Activated CD4-positive, alpha-beta memory T cell treated with anti-CD3 and anti-CD28 coated beads for 36 hours (primary cell): ENCODE results near the gene FGF22. TPM values are rescaled to one million over a fixed set of nuclear protein-coding genes. Genes with fewer than 3 reads are reported as not detected.

ENCODE experiments used
- CTCF ChIA-PET: fragments of 350-600 bp; sonication (Branson Sonifier 250); formaldehyde crosslinking; loops from one replicate; lab custom pipeline; 2021; ENCODE audit warnings: antibody characterized with exemption, inconsistent platforms; lab: Charles Lee
- POLR2A ChIA-PET: fragments of 350-600 bp; sonication (Branson Sonifier 250); formaldehyde crosslinking; loops from one replicate; lab custom pipeline; 2021; ENCODE audit warnings: antibody characterized with exemption; lab: Charles Lee
- DNase-seq: peaks from one replicate; pipeline ENCODE4 v3.0.0-alpha.2; 2020
- H3K27ac Mint-ChIP-seq: one replicate; pipeline ENCODE4 v1.8.0; 2021; ENCODE audit warnings: mixed read lengths
- H3K27me3 Mint-ChIP-seq: one replicate; pipeline ENCODE4 v1.8.0; 2021; ENCODE audit warnings: mixed read lengths
- H3K36me3 Mint-ChIP-seq: one replicate; pipeline ENCODE4 v1.8.0; 2021; ENCODE audit warnings: mixed read lengths
- H3K4me1 Mint-ChIP-seq: one replicate; pipeline ENCODE4 v1.8.0; 2021; ENCODE audit warnings: low read depth, mixed read lengths
- H3K4me3 Mint-ChIP-seq: one replicate; pipeline ENCODE4 v1.8.0; 2021; ENCODE audit warnings: mild to moderate bottlenecking, mixed read lengths
- H3K9me3 Mint-ChIP-seq: one replicate; pipeline ENCODE4 v1.8.0; 2021; ENCODE audit warnings: mixed read lengths
- intact Hi-C: fragments of 100-400 bp; cut with micrococcal nuclease; formaldehyde crosslinking; loops from one replicate; pipeline ENCODE4 v1.15.1; 2023
- total RNA-seq, 2 experiments: library from RNA; stranded (reverse); gene quantifications; one replicate each; pipeline ENCODE4 v1.2.3, GENCODE V29; 2021

FGF22 gene
- total RNA-seq, 2 experiments from 2014 or later, result 0.14 TPM; not detected in 1

DNA sequence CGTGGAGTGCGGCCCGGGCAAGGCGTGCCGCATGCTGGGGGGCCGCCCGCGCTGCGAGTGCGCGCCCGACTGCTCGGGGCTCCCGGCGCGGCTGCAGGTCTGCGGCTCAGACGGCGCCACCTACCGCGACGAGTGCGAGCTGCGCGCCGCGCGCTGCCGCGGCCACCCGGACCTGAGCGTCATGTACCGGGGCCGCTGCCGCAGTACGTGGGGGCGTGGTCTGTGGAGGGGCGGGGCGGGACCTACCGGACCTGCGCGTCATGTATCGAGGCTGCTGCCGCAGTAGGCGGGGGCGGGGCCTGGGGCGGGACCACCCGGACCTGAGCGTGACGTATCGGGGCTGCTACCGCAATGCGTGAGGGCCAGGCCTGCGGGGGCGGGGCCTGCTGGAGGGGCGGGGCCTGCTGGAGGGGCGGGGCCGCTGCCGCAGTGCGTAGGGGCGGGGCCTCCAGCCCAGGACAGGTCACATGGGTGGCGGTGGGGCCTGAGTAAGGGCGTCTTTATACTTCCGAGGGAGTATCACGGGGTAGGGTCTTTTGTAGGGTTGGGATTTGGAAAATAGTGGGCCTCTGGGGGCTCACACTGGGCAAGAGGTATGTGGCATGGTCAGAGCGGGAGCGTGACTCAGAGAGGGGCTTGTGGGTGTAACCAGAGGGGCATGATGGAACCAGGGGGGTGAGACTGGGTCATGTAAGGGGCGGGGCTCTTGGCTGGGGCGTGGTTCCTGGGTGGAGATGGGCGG is 40.8 kb downstream of the FGF22 start:
- no peaks in the 10 kb centered on the region for H3K36me3 Mint-ChIP-seq
- DNase-seq, result peak; percentile 100
- ChIA-PET POLR2A (interaction anchor here (1.4 kb wide), 1 partner anchor 19 kb away, joined by 6 read pairs; no protein-coding TSS in a partner anchor), CTCF (interaction anchor here (0.7 to 2.0 kb wide), 10 partner anchors 9 to 384 kb away, joined by 3 to 7 read pairs (median 3); partner anchors contain the start of genes PALM and RNF126)
- intact Hi-C loops, result loop anchor here (1.0 to 2.0 kb wide), 4 partner anchors 17 to 117 kb away; partner anchors contain the start of genes BSG, PTBP1 and RNF126
- H3K27me3 Mint-ChIP-seq, result peaks cover 4% of the 10 kb centered on the region
- peak overlapping the region; percentile 91 for H3K27ac Mint-ChIP-seq
- H3K4me3 Mint-ChIP-seq, result peak overlapping the region; percentile 79
- H3K9me3 Mint-ChIP-seq, result no peaks in the 10 kb centered on the region
- no peaks in the 10 kb centered on the region for H3K4me1 Mint-ChIP-seq

DNA sequence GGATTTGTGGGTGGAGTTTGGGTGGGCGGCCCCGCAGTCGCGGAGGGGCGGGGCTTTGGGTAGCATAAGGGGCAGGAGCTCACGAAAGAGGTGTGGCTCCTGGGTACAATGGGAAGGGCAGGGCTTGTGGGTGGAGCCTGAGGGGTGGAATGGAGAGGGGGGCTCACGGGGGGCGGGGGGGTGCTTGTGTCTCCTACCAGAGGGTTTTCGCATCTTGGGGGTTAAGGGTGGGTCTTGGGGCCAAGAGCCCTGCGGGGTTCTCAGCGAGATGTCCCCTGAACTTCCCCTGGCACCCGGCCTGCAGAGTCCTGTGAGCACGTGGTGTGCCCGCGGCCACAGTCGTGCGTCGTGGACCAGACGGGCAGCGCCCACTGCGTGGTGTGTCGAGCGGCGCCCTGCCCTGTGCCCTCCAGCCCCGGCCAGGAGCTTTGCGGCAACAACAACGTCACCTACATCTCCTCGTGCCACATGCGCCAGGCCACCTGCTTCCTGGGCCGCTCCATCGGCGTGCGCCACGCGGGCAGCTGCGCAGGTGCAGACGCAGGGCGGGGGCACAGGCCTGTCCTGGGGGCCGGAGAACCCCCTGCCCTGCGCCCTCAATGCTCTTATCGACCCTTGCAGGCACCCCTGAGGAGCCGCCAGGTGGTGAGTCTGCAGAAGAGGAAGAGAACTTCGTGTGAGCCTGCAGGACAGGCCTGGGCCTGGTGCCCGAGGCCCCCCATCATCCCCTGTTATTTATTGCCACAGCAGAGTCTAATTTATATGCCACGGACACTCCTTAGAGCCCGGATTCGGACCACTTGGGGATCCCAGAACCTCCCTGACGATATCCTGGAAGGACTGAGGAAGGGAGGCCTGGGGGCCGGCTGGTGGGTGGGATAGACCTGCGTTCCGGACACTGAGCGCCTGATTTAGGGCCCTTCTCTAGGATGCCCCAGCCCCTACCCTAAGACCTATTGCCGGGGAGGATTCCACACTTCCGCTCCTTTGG is 41.6 kb downstream of the FGF22 start:
- ChIA-PET CTCF (interaction anchor here (0.8 to 2.0 kb wide), 4 partner anchors 21 to 383 kb away, joined by 3 to 7 read pairs (median 3); no protein-coding TSS in a partner anchor), POLR2A (no interaction called here)
- Mint-ChIP-seq H3K4me1 (no peaks in the 10 kb centered on the region), H3K36me3 (no peaks in the 10 kb centered on the region), H3K27ac (peak overlapping the region; percentile 91), H3K27me3 (peaks cover 1% of the 10 kb centered on the region), H3K9me3 (no peaks in the 10 kb centered on the region), H3K4me3 (peak overlapping the region; percentile 79)
- DNase-seq, result no peak
- intact Hi-C loops, result loop anchor here (2.0 kb wide), 1 partner anchor 71 kb away; no protein-coding TSS in a partner anchor

DNA sequence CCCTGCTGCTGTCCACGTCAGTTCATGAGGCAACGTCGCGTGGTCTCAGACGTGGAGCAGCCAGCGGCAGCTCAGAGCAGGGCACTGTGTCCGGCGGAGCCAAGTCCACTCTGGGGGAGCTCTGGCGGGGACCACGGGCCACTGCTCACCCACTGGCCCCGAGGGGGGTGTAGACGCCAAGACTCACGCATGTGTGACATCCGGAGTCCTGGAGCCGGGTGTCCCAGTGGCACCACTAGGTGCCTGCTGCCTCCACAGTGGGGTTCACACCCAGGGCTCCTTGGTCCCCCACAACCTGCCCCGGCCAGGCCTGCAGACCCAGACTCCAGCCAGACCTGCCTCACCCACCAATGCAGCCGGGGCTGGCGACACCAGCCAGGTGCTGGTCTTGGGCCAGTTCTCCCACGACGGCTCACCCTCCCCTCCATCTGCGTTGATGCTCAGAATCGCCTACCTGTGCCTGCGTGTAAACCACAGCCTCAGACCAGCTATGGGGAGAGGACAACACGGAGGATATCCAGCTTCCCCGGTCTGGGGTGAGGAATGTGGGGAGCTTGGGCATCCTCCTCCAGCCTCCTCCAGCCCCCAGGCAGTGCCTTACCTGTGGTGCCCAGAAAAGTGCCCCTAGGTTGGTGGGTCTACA is 43.1 kb downstream of the FGF22 start:
- ChIA-PET CTCF (no interaction called here), POLR2A (no interaction called here)
- Mint-ChIP-seq H3K27me3 (peaks cover under 1% of the 10 kb centered on the region), H3K4me3 (no peak overlapping the region), H3K9me3 (no peaks in the 10 kb centered on the region), H3K4me1 (no peaks in the 10 kb centered on the region), H3K36me3 (no peaks in the 10 kb centered on the region), H3K27ac (no peak overlapping the region)
- intact Hi-C loops, result no loop called here
- no peak for DNase-seq

DNA sequence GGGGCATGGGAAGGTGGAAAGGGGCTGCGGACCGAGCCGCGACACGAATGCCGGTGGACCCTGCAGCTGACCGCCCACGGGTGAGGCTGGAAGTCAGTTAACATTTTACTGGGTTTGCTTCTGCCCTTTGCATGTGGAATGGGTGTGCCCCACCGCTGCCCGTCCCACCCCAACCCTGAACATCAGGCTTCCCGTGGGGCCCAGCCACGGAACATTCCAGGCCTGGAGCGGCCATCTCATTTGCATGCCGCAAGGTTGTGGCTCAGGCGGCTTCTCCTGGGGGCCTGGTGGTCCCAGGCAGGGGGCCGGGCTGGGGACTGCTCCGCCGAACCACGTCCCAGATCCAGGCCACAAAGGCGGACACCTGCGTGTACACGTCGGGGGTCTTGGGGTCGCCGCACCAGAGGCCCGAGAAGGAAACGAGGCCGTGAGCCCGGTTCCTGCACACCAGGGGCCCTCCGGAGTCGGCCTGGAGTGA is 45.8 kb downstream of the FGF22 start:
- no peak overlapping the region for H3K4me3 Mint-ChIP-seq
- H3K27me3 Mint-ChIP-seq, result no peaks in the 10 kb centered on the region
- H3K36me3 Mint-ChIP-seq, result no peaks in the 10 kb centered on the region
- no peaks in the 10 kb centered on the region for H3K4me1 Mint-ChIP-seq
- POLR2A ChIA-PET, result no interaction called here
- H3K9me3 Mint-ChIP-seq, result no peaks in the 10 kb centered on the region
- intact Hi-C loops, result no loop called here
- CTCF ChIA-PET, result no interaction called here
- no peak overlapping the region for H3K27ac Mint-ChIP-seq
- no peak for DNase-seq

DNA sequence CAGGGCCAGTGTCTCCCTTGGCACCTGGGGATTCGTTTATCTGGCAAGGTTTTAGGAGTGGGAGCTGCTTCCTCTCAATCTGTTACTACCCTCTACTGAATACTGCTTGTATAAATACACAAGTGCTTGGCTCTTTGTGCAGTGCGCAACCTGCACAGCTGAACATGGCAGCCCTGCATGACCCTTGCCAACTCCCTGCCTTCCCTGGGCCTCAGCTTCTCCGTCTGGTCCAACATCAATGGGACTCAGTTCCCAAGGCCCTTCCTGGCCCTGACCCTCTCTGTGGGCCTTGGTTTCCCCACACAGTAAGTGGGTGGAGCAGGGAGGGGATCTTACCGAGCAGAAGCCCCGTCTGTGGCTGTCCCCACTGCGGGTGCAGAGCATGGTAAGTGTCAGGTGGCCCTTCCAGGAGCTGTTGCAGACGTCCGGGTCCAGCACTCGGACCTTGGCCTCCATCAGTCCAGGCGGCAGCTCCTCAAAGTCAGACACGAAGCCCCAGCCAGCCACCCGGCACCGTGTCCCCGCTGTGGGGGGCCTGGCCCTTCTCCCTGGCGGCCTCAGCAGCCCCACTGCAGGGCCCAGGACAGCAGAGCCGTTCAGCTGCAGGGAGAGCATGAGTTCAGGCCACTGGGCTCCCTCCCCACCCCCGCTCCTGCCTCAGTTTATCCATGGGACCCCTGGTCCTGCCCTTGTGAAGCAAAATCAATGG is 47.1 kb downstream of the FGF22 start:
- H3K9me3 Mint-ChIP-seq, result no peaks in the 10 kb centered on the region
- no peak for DNase-seq
- no peaks in the 10 kb centered on the region for H3K4me1 Mint-ChIP-seq
- no peak overlapping the region for H3K27ac Mint-ChIP-seq
- ChIA-PET CTCF (no interaction called here), POLR2A (no interaction called here)
- no peaks in the 10 kb centered on the region for H3K27me3 Mint-ChIP-seq
- intact Hi-C loops, result no loop called here
- H3K36me3 Mint-ChIP-seq, result no peaks in the 10 kb centered on the region
- no peak overlapping the region for H3K4me3 Mint-ChIP-seq

DNA sequence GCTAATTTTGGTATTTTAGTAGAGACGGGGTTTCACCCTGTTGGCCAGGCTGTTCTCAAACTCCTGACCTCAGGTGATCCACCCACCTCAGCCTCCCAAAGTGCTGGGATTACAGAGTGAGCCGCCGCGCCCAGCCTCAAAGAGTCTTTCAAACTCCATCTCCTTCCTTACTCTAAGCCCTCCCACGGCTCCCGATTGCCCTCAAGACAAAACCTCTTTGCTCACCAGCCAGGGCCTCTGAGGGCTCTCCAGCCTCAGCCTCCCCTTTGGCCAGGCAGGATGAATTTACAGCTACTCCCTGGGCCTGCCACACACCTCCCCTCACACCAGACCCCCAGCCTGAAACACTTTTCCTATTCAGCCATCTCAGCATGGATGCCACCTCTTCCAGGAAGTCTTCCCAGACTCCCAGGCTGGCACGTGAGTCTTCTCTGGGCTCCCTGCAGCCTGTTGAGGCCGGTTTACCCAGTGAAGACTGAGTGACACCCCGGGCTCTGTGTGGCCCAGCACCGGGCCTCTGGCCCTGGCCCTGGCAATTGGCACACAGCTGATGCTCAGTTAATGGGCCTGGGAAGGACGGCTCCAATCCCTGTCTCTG is 48.0 kb downstream of the FGF22 start:
- POLR2A ChIA-PET, result no interaction called here
- Mint-ChIP-seq H3K27me3 (no peaks in the 10 kb centered on the region), H3K4me1 (no peaks in the 10 kb centered on the region), H3K27ac (no peak overlapping the region), H3K9me3 (no peaks in the 10 kb centered on the region), H3K36me3 (no peaks in the 10 kb centered on the region), H3K4me3 (no peak overlapping the region)
- CTCF ChIA-PET, result interaction anchor here (1.0 kb wide), 1 partner anchor 47 kb away, joined by 3 read pairs; no protein-coding TSS in a partner anchor
- intact Hi-C loops, result no loop called here
- no peak for DNase-seq

DNA sequence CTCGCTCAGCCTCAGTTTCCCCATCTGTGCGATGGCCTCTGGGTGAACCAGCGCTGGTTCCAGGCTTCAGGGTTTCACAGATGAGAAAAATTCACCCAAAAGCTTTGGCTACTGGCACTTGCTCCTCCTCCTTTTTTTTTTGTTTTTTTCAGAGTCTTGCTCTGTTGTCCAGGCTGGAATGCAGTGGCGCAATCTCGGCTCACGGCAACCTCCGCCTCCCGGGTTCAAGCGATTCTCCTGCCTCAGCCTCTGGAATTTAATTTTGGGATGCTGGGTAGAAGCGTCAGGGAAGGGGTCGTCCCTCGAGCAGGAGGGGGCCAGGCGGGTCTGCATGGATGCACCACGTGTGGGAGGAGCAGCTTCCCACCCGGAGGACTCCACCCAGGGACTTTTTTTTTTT is 48.5 kb downstream of the FGF22 start:
- Mint-ChIP-seq H3K4me3 (no peak overlapping the region), H3K27me3 (no peaks in the 10 kb centered on the region)

DNA sequence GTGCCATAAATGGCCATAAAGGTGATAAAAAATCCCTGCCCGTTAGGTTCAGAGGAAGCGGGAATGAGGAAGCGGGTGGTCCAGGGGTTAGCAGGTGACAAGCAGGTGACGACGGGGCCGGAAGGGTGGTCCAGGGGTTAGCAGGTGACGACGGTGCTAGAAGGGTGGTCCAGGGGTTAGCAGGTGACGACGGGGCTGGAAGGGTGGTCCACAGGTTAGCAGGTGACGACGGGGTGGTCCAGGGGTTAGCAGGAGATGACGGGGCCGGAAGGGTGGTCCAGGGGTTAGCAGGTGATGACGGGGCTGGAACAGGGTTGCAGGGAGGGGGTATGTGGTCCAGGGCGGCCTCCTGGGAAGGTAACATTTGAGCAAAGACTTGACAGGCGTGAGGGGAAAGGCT is 49.3 kb downstream of the FGF22 start:
- CTCF ChIA-PET, result no interaction called here
- no peak overlapping the region for H3K4me3 Mint-ChIP-seq

More for the DNA sequence above, 48.5 kb downstream of the FGF22 start:
- ChIA-PET CTCF (interaction anchor here (1.0 kb wide), 1 partner anchor 46 kb away, joined by 3 read pairs; no protein-coding TSS in a partner anchor), POLR2A (no interaction called here)
- H3K36me3 Mint-ChIP-seq, result no peaks in the 10 kb centered on the region
- intact Hi-C loops, result no loop called here
- H3K9me3 Mint-ChIP-seq, result no peaks in the 10 kb centered on the region
- no peak for DNase-seq
- H3K4me1 Mint-ChIP-seq, result no peaks in the 10 kb centered on the region
- no peak overlapping the region for H3K27ac Mint-ChIP-seq

DNA sequence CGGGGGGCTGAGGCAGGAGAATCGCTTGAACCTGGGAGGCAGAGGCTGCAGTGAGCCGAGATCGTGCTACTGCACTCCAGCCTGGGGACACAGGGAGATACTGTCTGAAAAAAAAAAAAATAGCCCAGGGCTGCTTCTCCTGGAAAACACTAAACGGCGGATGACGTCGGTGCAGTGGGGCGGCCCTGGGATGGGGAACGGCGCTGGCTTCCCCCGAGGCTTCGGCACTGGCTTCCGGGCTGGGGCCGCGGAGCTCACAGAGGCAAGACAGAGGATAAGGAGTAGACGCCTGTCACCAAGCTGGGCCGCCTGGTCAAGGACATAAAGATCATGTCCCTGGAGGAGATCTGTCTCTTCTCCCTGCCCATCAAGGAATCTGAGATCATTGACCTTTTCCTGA is 50.5 kb downstream of the FGF22 start:
- intact Hi-C loops, result no loop called here
- Mint-ChIP-seq H3K27ac (no peak overlapping the region), H3K36me3 (no peaks in the 10 kb centered on the region), H3K9me3 (no peaks in the 10 kb centered on the region), H3K4me1 (peaks cover 2% of the 10 kb centered on the region), H3K4me3 (no peak overlapping the region), H3K27me3 (peaks cover 6% of the 10 kb centered on the region)
- DNase-seq, result no peak
- CTCF ChIA-PET, result no interaction called here
- POLR2A ChIA-PET, result no interaction called here

More for the DNA sequence above, 49.3 kb downstream of the FGF22 start:
- Mint-ChIP-seq H3K4me1 (no peaks in the 10 kb centered on the region), H3K27ac (no peak overlapping the region), H3K27me3 (no peaks in the 10 kb centered on the region), H3K9me3 (no peaks in the 10 kb centered on the region), H3K36me3 (no peaks in the 10 kb centered on the region)
- POLR2A ChIA-PET, result no interaction called here
- intact Hi-C loops, result no loop called here
- no peak for DNase-seq
